SK-MEL-5 (cell line): ENCODE data around the gene SMAP1. TPM values are rescaled to one million over a fixed set of nuclear protein-coding genes. Genes with fewer than 3 reads are reported as not detected.

Experiments used
- DNase-seq: peaks from one replicate; pipeline ENCODE4 v3.0.0-alpha.2; 2016; ENCODE audit warnings: low read depth, low spot score
- in situ Hi-C: cut with HindIII; loops from 2 replicates; pipeline ENCODE4 v1.10.0; 2016; ENCODE audit warnings: low sequenced_read_pairs, high pct_unique_total_duplicates, low pct_unique_long_range_greater_than_20kb
- total RNA-seq: library from RNA; depleted of rRNA; stranded (reverse); fragments of >200 nt; shearing (Covaris generic); gene quantifications from 2 replicates; pipeline ENCODE4 v1.2.3, GENCODE V29; 2014; rRNA removed

The SMAP1 gene
- total RNA-seq, 1 experiment from 2014 or later: 13.9 TPM

GRCh38 chr6:70903665-70904452, 236.2 kb downstream of the SMAP1 start:
- no peak for DNase-seq
- in situ Hi-C loops: no loop called here

GRCh38 chr6:70905742-70906141, 238.1 kb downstream of the SMAP1 start:
- DNase-seq: no peak
- in situ Hi-C loops: no loop called here

Other genes with a start within 250 kb of the SMAP1 start
- gene SDHAF4, start 101.0 kb upstream of the SMAP1 start, total RNA-seq: 1.3 and 1.6 TPM in 2 replicates